GM19397 (cell line): ENCODE results near the gene KRT2.

Experiments used
- ATAC-seq: cut with Tn5 transposase; IDR thresholded peaks from one replicate; pipeline ENCODE4 v1.9.1; 2021; ENCODE audit warnings: mild to moderate bottlenecking, moderate library complexity; ENCODE audit not compliant: unreplicated experiment

The KRT2 gene

DNA sequence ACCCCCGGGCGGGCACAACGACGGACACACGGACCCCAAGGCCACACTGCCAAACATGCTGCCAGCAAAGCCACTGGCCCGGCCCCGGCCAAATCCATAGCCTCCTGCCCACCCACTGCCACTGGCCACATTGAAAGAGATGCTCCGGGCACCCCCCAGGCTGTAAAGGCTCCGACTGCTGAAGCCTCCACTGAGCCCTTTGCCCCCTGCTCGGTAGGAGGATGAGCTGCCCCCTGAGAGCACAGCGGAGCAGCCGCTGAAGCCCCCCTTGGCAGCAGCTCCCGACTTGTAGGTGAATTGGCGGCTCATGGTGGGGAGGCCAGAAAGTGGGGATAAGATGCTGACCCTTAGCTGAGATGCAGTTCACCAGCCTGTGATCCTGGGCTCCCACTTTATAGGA, 33.8 kb downstream of the KRT2 start, which contains the start of gene KRT73:
Gene KRT73, minus strand, starts transcription at position 344 of the 400 bp plus-strand sequence. Its CDS starts 35 bp downstream, at position 309.
- ATAC-seq = no peak

DNA sequence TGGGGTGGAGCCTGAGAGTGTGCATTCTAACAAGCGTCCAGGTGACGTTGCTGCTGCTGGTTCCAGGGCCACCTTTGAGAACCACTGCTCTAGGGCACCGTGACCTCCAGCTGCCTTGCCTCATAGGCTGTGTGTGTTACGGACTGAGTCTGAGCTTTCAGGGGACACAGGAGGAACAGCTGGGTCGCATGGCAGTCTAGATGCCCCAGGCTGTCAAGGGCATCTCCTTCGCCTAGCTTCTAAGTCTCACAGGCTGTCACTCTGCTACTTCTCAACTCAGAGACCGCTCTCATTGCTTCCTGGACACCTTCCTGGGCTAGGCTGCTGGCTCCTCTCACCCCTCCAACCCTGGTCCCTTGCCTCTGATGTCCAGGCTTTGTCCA, 34.6 kb downstream of the KRT2 start:
- ATAC-seq = no peak

DNA sequence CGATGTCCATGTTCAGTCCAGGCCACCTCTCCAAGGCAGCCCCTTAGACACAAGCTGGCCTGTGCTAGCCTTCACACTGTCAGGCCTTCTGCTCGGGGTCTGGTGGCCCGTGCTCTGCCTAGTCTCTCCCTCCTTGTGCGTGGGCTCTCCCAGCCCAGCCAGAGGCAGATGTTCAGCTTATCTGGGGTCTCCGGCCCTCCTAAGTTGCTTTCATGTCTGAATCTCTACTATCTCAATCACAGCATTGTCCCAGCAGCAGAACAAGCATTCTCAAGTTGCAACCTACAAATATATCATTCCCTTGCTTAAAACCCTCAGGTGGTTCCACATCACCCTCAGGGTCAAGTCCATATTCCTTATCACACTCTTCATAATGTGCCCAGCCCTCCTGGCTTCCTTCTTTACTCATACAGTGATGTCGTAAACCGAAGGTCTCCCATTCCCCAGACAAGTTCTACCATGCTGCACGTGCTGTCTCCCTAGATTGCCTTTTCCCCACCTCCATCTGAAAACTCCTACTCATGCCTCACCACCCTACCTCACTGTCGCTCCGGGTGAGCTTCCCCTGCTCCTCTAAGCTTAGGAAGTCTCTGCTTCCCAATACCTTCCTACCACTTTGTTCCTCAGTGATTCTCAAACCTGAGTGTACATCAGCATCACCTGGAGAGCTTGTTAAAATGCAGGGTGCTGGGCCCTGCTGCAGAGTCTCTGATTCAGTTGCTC, 35.2 kb downstream of the KRT2 start:
- no peak for ATAC-seq

DNA sequence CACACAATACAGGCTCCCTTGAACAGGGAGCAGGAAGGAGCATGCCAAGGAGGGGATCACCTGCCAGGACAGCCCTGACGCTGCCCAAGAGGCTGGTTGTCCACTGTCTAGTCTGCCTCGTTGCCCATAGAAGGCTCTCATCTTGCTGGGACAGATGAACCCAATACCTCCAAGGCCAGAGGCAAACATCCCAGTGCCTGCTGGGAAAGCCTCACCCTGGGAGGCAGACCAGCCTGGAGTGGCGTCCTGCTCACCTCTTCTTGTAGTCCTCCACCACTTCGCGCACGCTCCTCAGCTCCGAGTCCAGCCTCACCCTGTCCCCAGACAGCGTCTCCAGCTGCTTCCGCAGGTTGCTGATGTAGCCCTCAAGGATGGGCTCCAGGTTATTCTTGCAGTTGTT, 36.1 kb downstream of the KRT2 start:
- ATAC-seq = no peak

DNA sequence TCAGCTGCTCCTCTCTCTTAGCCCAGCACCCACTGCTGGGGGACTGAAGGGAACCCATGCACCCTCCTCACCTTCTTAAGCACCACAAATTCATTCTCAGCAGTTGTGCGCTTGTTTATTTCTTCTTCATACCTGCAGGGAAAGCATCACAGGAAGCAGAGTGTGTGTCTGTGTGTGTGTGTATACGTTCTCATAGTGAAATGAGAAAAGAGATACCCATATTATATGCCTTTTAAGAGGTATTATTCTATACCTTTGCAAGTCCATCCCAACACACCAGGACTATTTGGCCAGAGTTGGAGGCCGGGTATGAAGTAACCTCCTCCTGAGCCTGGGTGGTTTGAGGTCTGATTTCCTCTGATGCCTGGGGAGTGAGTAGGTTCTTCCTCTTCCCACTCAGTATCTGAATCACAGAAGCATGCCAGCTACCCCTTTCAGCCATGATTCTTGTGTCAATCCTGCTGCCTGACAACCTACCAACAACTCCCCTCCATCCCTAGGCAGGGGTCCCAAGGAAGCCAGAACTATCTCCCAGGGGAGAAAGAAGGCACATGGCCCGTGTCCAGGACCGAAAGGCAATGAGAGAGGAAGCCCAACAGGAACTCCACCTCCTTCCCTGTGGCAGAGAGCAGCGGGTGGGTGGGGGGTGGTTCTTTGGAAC, 36.7 kb downstream of the KRT2 start:
- no peak for ATAC-seq

DNA sequence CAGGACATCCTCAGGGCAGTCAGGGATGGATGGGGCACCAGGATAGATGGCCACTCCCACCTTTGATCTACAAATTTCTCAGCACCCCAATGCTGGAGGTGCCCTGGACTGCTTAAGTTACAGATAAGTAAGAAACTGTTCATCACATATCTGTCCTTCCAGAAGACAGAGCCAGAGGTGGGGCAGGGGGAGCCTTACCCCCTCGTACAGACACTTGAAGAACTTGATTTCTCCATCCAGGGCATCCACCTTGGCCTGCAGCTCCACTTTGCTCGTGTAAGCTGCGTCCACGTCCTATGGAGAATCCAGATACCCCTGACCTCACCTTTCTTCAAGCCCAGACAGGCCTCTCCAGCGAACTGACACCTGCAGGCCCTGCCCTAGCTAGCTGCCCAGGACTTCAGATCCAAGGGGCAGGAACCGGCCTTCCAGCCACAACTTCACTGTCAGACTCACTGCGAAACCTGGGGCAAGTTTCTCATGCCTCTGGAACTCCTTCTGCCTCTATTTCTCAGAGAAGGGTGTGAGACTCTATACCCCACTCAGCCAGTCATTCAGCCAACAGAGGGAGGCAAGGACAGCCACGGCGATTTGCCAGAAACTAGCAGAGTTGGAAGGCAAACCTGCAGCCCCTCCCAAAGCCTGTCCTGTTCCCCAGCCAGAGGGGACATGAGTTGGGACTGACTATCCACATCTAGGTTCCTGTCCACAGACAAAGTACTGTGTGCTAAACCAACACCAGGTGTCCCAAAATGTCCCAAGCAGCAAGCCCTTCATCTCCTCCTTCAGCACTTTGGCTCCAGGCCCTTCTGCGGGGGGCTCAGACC, 37.4 kb downstream of the KRT2 start:
- no peak for ATAC-seq

DNA sequence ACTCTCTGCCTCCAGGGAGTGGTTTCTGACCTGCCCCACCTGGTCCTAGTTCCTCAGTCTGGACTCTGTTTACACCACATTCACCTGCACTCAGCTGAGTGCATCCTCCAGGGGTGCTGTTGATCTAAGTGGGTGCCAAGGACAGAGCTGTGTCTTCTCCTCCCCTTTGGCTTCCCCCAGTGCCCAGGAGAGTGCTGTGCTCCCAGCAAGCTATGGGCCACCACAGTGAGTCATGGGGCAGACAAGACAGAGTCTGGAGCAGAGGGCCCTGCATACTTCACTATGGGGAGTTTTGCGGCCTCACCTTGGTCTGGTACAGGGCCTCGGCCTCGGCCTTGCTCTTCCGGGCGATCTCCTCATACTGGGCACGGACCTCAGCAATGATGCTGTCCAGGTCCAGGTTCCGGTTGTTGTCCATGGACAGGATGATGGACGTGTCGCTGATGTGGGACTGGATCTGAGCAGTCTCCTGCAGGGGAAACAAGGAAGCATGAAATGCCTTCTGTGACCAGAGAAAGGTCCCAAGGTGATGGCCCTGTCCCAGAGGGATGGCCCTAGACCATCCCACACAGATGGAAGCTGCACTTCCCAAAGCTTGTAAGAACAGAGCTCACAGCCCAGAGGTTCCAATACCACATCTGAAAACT, 38.5 kb downstream of the KRT2 start:
- ATAC-seq = no peak

DNA sequence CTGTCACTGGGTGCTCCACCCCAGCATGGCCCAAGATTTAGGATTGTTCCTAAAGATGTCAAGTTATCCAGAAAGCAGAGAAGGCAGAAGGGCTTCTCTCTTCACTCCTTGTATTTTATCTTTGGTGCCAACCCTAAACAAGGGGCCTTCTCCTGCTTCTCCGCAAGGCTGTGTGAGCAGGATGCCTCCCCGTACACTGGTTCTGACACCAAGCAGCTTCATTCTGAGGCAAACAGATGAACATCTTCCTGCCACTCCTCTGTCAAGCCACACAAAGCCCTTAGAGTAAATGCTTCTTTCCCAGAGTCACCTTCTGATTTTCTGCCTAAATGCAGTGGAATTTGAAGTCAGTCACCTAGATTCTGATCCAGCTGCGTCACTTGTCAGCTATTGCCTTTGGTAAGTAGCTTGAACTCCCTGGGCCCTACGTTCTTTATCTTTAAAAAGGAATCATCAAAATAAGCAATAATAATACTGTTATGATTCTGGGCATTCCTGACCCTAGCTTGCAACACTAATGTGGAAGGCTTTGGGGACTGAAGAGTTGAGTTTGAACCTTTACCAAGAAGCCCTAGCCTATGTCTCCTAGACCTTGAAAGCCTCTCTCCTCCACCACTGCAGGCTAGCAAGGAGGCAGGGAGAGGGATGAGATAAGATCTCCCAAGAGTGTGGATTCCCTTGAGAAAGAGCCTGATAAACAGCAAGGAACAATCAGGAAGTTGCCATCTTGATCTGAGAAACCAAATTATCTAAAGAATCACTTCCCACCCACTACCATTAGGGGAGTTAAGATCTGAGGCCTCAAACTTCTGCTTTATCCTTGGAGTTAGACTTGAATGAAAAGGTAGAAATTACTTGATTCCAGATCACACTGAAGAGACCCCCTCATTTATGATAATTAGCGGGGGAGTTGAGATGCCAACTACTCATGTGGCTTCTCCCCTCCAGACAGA, 39.3 kb downstream of the KRT2 start:
- no peak for ATAC-seq

DNA sequence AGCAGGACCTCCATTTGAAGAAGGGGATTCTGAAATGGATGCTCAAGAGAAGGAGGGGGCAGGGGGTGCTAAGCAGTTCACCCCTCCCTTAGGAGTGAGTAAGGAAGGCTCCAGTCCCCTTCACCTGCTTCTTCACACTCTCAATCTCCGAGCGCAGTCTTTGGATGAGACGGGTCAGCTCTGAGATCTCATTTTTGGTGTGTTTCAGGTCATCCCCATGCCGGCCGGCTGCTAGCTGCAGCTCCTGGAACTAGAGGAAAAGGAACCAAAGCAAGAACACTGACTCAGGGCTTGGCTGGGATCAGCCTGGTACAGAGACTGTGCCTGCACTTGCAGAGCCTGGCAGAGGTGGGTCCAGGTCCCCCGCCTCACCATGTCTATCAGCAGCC, 40.9 kb downstream of the KRT2 start:
- ATAC-seq = no peak

DNA sequence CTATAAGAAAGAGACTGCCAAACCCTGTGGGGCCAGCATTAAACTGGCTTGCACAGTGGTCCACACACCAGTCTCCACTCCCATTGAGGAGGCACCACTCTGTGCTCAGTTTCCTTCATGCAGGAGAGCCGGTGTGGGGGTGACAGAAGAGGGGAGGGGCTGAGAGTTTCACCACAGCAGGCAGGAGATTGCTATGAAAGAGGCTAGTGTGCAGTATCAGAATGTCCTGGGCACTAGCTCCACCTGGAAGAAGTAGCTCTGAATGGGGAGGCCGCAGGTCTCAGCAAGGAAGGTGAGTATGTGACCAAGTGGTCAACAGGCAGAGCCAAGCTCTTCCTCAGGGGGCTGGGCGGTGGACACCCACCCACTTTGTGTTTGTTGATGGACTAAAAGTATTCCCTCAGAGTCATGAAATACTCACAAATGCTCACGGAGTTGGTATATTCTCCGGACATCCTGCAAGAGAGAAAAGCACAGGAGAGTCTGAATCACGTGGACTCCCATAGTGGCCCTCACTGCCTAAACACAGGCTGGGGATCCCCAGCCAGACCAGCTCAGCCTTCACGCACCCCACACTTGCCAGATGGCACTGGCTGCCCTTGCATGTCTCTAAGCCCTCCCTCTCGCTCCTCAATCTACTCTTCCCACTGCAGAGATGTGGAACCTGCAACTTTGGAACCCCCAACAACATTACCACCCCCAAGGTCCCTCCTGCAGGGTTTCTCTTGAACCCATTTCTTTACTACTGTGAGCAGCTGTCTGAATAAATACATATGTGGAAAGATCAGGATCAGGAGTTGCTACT, 43.0 kb downstream of the KRT2 start:
- ATAC-seq = no peak

DNA sequence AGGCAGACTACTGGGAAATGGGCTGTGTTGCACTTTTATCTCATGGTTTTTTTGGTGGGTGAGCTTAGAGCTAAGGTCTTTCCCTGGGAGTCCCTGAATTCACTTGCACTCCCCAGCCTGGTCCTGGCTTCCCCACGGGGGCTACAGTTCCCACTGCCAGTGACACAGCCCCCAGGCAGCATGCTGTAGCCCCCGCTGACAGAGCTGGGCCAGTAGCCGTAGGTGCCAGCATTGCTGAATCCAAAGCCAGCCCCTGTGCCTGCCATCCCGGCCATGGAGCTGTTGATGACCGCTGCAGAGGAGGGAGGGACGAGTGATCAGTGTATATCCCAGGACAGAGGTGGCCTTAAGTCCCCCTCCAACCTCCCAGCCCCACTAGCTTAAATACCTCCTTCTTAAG, 43.9 kb downstream of the KRT2 start:
- ATAC-seq = no peak

DNA sequence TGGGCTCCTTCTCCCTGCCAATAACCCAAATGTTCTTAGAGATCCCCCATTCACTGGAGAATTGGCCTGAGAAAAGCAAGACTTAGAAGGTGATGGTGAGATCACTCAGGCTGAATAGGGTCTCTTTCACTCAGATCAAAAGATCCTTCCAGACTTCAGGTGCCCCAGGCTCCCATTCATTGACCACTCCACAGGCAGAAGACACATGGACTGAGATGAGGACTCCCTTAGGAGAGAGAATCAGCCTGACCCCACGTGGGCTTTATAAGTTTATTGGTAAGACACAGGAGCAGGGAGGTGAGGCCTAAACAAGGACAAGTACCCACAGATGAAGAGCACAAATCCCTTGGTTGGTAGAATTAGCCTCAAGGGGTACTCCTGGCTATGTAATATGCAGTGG, 44.7 kb downstream of the KRT2 start:
- no peak for ATAC-seq

DNA sequence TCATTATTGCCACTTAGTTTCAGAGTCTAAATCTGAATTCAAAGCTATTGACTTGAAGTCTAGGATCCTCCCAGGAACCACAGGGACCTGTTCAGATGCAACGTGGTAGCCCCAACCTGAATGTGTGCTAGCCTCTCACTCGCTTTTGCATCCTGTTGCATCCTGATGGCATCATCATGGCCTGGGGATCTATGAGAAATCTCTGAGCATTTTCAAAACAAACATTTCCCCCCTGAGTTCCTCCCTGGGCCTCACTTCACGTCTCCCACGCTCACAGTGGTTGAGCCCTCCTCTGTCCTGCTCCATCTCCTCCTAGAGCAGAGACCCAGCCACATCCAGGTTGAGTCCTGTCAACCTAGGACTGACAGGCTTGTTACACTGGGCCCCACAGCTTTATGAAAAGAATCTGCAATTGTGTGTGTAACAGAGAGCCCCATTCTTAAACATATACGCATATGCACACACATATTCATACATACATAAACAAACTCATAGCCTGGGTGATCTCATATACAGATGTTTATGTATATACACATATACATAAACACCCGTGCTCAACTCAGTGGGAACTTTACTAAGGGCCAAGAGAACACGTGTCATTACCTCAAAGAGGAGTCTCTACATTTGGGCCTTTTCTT, 45.3 kb downstream of the KRT2 start:
- ATAC-seq = no peak

DNA sequence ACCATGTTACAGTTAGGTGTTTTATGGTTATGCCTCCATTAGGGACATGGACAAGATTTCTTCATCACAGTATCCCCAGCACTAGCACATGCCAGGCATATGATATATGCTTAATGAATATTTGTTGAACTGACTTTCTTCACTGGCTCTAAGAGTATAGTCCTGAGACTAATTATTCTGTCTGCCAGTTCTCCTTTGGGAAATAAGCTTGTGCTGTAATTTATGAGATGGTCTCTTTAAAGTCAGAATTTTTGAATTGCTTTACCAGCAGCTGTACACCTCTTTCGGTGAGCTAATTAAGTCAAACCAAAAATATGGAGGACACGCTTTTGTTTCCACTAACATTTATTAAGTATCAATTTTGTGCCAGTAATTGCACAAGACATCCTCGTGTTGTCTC, 45.9 kb downstream of the KRT2 start:
- ATAC-seq = no peak

DNA sequence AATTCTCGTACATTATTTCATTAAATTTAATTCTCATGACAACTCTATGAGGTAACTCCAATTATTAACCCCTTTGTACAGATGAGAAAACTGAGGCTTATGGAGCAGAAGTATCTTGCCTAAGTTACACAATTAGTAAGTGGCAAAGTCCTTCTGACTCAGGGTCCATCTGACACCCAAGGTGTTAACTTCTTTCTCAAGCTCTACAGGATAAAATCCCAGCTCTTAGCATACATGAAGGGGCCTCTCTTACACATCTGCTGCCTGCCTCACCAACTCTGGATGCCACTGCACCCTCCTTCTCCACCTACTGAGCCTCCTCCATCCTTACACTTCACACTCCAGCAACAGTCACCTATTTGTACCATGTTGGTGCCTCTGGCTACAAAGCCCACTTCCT, 46.5 kb downstream of the KRT2 start:
- ATAC-seq = no peak

DNA sequence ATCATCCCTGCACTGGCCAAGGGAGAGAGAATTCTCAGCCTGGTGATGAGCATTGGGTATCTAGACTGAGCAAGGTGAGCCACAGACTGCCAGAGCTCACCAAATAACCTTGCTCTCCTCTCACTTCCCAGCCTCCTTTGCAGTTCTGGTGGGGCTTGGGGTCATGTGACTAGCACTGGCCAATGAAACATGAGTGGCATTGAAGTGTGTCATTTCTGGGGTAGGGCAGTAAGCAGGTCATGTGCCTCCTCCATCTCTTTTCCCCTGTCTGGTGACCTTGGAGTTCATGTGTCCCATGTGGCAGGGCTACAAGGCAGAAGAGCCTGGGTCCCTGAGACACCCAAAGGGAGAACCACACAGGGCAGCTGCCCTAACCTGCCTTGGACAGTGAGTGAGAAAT, 47.2 kb downstream of the KRT2 start:
- ATAC-seq = no peak

DNA sequence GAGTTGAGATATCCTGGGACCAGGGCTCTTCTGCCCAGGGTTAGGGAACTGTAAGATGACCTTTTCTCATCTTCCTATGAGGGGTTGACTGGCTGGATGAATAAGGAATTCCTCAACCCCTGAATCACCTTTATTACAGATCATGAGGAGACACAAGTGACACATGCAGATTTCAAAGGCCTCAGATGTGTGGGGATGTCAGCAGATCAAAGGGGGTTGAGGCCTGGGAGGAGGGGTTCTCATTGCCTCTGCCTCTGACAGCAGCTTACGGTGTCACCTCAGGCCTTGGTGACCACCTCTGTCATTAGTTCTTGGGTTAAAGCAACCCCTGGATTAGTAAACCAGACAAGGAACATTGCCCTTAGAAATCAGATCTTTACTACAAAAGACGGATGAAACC, 48.7 kb downstream of the KRT2 start:
- no peak for ATAC-seq

DNA sequence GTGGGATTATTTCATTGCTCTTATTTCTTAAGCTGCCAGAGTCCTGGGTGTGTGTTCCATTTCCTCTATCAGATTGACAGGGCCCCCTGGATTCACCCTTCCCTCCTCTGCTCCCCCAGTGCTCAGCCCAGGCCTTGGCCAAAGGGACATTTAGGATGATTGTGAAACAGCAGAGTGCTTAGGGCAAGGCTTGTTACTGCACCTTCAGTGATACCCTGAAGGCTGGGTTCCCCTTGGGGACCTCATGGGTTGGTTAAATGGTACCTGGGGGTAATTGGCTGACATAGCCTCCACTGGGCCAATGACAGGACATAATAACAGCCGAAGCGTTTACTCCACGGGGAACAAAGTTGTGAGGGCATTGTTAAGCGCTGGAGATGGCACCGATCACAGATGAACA, 49.5 kb downstream of the KRT2 start:
- ATAC-seq = no peak

DNA sequence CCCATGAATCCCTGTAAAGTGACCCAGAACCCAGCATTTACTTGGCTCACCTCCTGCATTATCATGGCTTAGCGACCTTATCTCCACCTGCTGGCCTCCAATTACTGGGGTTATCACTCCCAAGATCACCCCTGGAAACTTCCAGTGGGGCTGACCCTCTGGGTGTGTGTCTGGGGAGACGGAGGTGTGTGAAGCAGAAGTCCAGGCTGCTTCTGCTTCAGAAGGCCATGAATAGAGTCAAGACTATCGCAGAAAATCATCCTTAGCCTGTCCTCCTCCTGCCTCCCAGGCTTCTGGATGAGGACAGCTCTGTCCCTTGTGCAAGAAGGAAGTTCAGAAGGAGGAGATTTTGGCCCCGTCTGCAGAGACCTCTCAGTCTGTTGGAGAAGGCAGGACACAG, 50.3 kb downstream of the KRT2 start:
- no peak for ATAC-seq
